MM.1S (cell line): ENCODE data around the gene SCMH1.

Experiments used
- CTCF ChIP-seq: fragments of 300-600 bp; sonication (generic); IDR thresholded peaks from 2 replicates; pipeline ENCODE4 v1.5.1; 2016; ENCODE audit warnings: antibody characterized with exemption, low read length, mixed read lengths
- EZH2 ChIP-seq: fragments of 300-600 bp; sonication (generic); optimal IDR thresholded peaks from 2 replicates; pipeline ENCODE3; 2017; ENCODE audit warnings: low read depth, mild to moderate bottlenecking, antibody characterized with exemption, low read length, mixed read lengths
- EZH2phosphoT487 ChIP-seq: fragments of 300-600 bp; sonication (generic); IDR thresholded peaks from 2 replicates; pipeline ENCODE4 v1.6.1; 2018; ENCODE audit warnings: antibody characterized with exemption, low read length

GRCh38 chr1:41282679-41283317, 40.7 kb upstream of the SCMH1 start:
- peak; percentile 89 for TF ChIP-seq CTCF
- TF ChIP-seq EZH2phosphoT487: no peak
- no peak for TF ChIP-seq EZH2
